Measurements from ENCODE around the gene ZP3.
"Not testable (repeated sequence)": the region's sequence is repeated elsewhere in the genome, so short reads cannot be mapped to it uniquely, and the experiment has no call there.

The ZP3 gene

GRCh38 chr7:76479628-76480027, 54.9 kb downstream of the ZP3 start:
- not testable (repeated sequence) for H3K4me1 ChIP-seq (ENCODE audit: insufficient read depth, low read length); H3K36me3 ChIP-seq (ENCODE audit: insufficient read depth, low read length); H3K9me3 ChIP-seq (ENCODE audit: control insufficient read depth, insufficient read depth, low read length); H3K9ac ChIP-seq (ENCODE audit: low read depth, low read length)

- H3K9ac ChIP-seq (ENCODE audit: low read depth, low read length); H3K9me3 ChIP-seq (ENCODE audit: control insufficient read depth, insufficient read depth, low read length); H3K4me1 ChIP-seq (ENCODE audit: insufficient read depth, low read length); H3K36me3 ChIP-seq (ENCODE audit: insufficient read depth, low read length): not testable (repeated sequence)
Measured at GRCh38 chr7:76480403-76481253, 55.9 kb downstream of the ZP3 start.

- H3K36me3 ChIP-seq (ENCODE audit: insufficient read depth, low read length); H3K9me3 ChIP-seq (ENCODE audit: control insufficient read depth, insufficient read depth, low read length); H3K4me1 ChIP-seq (ENCODE audit: insufficient read depth, low read length); H3K9ac ChIP-seq (ENCODE audit: low read depth, low read length): not testable (repeated sequence)
Measured at GRCh38 chr7:76482660-76483059, 57.9 kb downstream of the ZP3 start.

GRCh38 chr7:76483081-76483480, 58.3 kb downstream of the ZP3 start:
- not testable (repeated sequence) for H3K36me3 ChIP-seq (ENCODE audit: insufficient read depth, low read length); H3K9ac ChIP-seq (ENCODE audit: low read depth, low read length)

GRCh38 chr7:76484456-76484855, 59.7 kb downstream of the ZP3 start:
- H3K9me3 ChIP-seq (ENCODE audit: control insufficient read depth, insufficient read depth, low read length); H3K36me3 ChIP-seq (ENCODE audit: insufficient read depth, low read length); H3K4me1 ChIP-seq (ENCODE audit: insufficient read depth, low read length); H3K9ac ChIP-seq (ENCODE audit: low read depth, low read length): not testable (repeated sequence)

More at GRCh38 chr7:76483081-76483480, 58.3 kb downstream of the ZP3 start:
- H3K9me3 ChIP-seq (ENCODE audit: control insufficient read depth, insufficient read depth, low read length); H3K4me1 ChIP-seq (ENCODE audit: insufficient read depth, low read length): not testable (repeated sequence)

GRCh38 chr7:76485822-76486610, 61.3 kb downstream of the ZP3 start:
- H3K4me1 ChIP-seq (ENCODE audit: insufficient read depth, low read length); H3K9me3 ChIP-seq (ENCODE audit: control insufficient read depth, insufficient read depth, low read length); H3K36me3 ChIP-seq (ENCODE audit: insufficient read depth, low read length); H3K9ac ChIP-seq (ENCODE audit: low read depth, low read length): not testable (repeated sequence)

- H3K4me1 ChIP-seq (ENCODE audit: insufficient read depth, low read length); H3K36me3 ChIP-seq (ENCODE audit: insufficient read depth, low read length): not testable (repeated sequence)
Measured at GRCh38 chr7:76486618-76487017, 61.9 kb downstream of the ZP3 start.

GRCh38 chr7:76487969-76488368, 63.2 kb downstream of the ZP3 start:
- not testable (repeated sequence) for H3K9ac ChIP-seq (ENCODE audit: low read depth, low read length); H3K9me3 ChIP-seq (ENCODE audit: control insufficient read depth, insufficient read depth, low read length); H3K36me3 ChIP-seq (ENCODE audit: insufficient read depth, low read length); H3K4me1 ChIP-seq (ENCODE audit: insufficient read depth, low read length)

More at GRCh38 chr7:76486618-76487017, 61.9 kb downstream of the ZP3 start:
- H3K9me3 ChIP-seq (ENCODE audit: control insufficient read depth, insufficient read depth, low read length); H3K9ac ChIP-seq (ENCODE audit: low read depth, low read length): not testable (repeated sequence)
